Activated naive CD4-positive, alpha-beta T cell treated with anti-CD3 and anti-CD28 coated beads, Interleukin-2, amount 50 U/mL, for 24 hours (primary cell): Measurements from ENCODE around the gene ZNF436.
A peak's percentile ranks its signal among the peaks of the same experiment; 100 is the strongest.

Experiments used
- H3K27ac Mint-ChIP-seq: one replicate; pipeline ENCODE4 v1.8.0; 2021; ENCODE audit warnings: mild to moderate bottlenecking, mixed read lengths
- H3K27me3 Mint-ChIP-seq: one replicate; pipeline ENCODE4 v1.8.0; 2021; ENCODE audit warnings: mixed read lengths
- H3K36me3 Mint-ChIP-seq: one replicate; pipeline ENCODE4 v1.8.0; 2021; ENCODE audit warnings: mixed read lengths
- H3K4me1 Mint-ChIP-seq: one replicate; pipeline ENCODE4 v1.8.0; 2021; ENCODE audit warnings: mixed read lengths
- H3K4me3 Mint-ChIP-seq: one replicate; pipeline ENCODE4 v1.8.0; 2021; ENCODE audit warnings: mild to moderate bottlenecking, mixed read lengths
- H3K9me3 Mint-ChIP-seq: one replicate; pipeline ENCODE4 v1.8.0; 2021; ENCODE audit warnings: mixed read lengths

The ZNF436 gene

DNA sequence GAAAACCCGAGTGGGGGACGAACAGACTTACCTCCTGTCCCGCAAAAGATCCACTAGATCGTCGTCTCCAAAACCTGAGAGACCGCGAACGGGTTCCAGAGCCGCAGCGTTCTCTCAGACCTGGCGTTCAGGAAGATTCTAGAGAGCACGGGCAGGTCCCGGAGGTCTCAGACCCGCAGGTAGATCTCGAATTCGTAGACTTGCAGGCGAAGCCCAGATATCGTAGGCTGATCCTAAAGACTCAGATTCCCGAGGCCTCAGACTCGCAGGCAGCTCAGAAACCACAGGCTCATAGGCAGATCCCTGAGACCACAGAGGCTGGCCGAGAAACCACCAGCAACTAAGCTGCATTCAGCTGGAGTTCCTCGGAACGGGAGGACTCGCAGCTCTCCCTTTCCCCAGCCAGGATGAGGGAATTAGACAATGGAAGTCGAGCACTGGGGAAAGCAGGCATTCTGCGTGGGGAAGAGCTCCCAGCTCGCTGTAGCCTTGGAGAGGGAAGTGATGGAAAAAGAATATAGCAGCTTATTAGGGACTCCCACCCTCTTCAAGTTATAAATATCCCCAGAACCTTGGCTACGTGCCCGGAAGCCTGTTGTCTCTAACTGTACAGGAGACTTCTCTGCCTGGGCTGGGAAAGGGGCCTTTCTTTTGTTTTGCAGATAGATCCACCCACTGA is at the start of gene ZNF436:
TSS of gene ZNF436 (minus strand) at position 502 of the 679 bp plus-strand sequence. CDS start 1,831 bp downstream, outside the sequence.
- H3K36me3 Mint-ChIP-seq = peaks cover 7% of the 10 kb centered on the region
- peaks cover 34% of the 10 kb centered on the region for H3K4me1 Mint-ChIP-seq
- H3K27me3 Mint-ChIP-seq = no peaks in the 10 kb centered on the region
- peak within 1 kb of the TSS; percentile 96 for H3K27ac Mint-ChIP-seq
- no peaks in the 10 kb centered on the region for H3K9me3 Mint-ChIP-seq
- peak within 1 kb of the TSS; percentile 95 for H3K4me3 Mint-ChIP-seq

DNA sequence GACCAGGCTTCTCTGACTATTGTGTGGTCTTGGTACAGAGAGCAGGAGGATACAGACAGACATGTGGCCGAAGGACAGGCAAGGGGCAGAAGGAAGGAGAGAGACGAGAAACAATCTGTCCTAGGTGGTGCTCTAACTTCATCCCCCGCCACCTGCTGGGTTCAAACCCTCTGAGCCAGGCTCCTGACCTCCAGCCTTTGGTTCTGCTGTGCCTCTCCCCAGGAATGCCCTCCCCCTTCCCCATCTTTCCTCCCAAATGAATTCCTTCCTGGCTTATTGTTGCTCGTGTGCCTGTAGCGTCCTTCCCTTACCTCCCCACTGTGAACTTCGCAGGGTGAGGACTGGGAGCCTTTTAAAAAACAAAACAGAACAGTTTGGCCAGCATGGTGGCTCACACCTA is 49.5 kb upstream of the ZNF436 start:
- Mint-ChIP-seq H3K4me3 (no peak overlapping the region), H3K27me3 (no peaks in the 10 kb centered on the region), H3K9me3 (no peaks in the 10 kb centered on the region), H3K4me1 (peaks cover 32% of the 10 kb centered on the region), H3K27ac (no peak overlapping the region), H3K36me3 (no peaks in the 10 kb centered on the region)

DNA sequence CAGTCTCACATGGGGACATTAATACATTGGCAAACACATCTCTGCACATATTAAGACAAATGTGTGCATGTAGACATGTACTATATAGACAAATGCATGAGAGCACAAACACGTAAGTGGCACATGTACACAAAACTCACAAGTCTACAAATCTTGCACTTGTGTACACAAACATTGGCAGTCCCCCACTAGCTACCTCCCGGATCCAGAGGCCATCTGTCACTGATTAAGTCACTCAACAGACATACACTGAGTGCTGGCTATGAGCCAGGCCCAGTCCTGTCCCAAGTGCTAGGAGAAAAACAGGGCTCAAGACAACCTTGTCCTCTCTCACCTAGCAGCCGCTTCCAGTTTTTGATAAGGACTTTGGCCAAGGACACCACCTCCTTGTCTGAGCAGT is 47.9 kb upstream of the ZNF436 start:
- no peaks in the 10 kb centered on the region for H3K27me3 Mint-ChIP-seq
- H3K36me3 Mint-ChIP-seq = no peaks in the 10 kb centered on the region
- no peaks in the 10 kb centered on the region for H3K9me3 Mint-ChIP-seq
- H3K4me1 Mint-ChIP-seq = peaks cover 19% of the 10 kb centered on the region
- H3K27ac Mint-ChIP-seq = no peak overlapping the region
- no peak overlapping the region for H3K4me3 Mint-ChIP-seq

DNA sequence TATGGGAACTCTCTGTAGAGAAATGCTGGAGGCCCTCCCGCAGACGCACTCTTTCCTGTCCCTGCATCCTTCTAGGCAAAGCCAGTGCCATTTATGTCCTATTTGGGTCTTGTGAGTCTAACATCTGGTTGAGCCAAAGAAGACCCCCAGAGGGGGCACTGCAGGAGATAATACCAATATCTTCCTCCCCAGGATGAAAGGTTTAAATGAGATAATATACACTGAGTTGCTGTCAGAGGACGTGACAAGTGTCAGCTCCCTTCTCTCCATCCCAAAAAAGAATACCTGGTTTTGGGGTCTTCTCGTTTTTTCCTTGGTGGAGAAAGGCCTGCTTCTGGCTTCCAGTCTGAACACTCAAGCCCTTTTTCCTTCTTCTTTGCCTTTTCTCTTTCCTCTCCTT is 47.3 kb upstream of the ZNF436 start:
- no peaks in the 10 kb centered on the region for H3K27me3 Mint-ChIP-seq
- no peaks in the 10 kb centered on the region for H3K9me3 Mint-ChIP-seq
- peaks cover 13% of the 10 kb centered on the region for H3K4me1 Mint-ChIP-seq
- H3K36me3 Mint-ChIP-seq = no peaks in the 10 kb centered on the region
- no peak overlapping the region for H3K4me3 Mint-ChIP-seq
- H3K27ac Mint-ChIP-seq = no peak overlapping the region

DNA sequence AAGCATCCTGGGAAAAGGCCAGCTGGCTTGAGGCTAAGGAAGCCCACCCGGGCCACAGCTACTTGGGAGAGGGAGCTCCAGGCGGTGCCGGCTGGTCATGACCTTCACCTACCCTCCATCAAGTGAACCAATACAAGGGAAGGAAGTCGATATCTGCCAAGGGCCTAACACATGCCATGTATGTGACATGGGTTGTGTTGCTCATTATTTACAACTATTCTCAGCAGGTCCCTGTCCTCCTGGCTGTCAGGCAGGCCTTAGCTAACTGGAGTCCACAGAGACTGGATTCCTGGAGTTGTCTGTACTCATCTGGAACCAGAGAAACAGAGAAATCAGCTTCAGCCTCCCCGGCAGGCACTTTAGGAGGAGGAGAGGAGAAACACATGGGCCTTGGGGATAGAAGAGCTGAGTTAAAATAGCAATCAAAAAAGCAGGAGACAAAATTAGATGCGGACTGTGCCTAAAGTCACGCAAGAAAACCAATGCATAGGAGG is 39.2 kb upstream of the ZNF436 start:
- no peaks in the 10 kb centered on the region for H3K27me3 Mint-ChIP-seq
- no peak overlapping the region for H3K27ac Mint-ChIP-seq
- peaks cover 6% of the 10 kb centered on the region for H3K4me1 Mint-ChIP-seq
- no peaks in the 10 kb centered on the region for H3K9me3 Mint-ChIP-seq
- no peaks in the 10 kb centered on the region for H3K36me3 Mint-ChIP-seq
- H3K4me3 Mint-ChIP-seq = no peak overlapping the region

DNA sequence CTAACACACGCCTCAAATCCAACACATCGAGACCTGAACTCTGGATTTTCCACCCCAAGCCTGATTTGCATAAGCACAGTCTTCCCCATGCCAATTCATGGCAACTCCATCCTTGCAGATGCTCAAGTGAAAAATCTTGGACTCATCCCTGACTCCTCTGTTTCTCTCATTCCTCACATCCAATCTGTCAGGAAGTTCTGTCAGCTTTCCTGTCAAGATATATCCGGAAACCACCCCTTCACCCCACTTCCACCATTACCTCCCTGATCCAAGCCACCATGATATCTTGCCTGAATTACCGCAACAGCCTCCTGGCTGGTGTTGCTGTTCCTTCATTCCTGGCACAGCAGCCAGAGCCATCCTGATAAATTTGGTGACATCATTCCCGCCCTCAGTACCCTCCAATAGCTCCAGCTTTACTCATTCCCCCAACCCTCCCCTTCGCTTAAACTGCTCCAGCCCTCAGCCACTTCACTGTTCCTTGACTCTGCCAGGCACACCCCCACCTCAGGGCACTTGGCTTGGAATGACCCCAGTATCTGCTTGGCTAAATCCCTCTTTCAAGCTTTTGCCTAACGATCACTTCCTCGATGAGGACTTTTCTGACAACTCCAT is 37.5 kb upstream of the ZNF436 start:
- peaks cover 3% of the 10 kb centered on the region for H3K36me3 Mint-ChIP-seq
- no peak overlapping the region for H3K4me3 Mint-ChIP-seq
- H3K4me1 Mint-ChIP-seq = peaks cover 8% of the 10 kb centered on the region
- H3K27me3 Mint-ChIP-seq = no peaks in the 10 kb centered on the region
- no peak overlapping the region for H3K27ac Mint-ChIP-seq
- no peaks in the 10 kb centered on the region for H3K9me3 Mint-ChIP-seq

DNA sequence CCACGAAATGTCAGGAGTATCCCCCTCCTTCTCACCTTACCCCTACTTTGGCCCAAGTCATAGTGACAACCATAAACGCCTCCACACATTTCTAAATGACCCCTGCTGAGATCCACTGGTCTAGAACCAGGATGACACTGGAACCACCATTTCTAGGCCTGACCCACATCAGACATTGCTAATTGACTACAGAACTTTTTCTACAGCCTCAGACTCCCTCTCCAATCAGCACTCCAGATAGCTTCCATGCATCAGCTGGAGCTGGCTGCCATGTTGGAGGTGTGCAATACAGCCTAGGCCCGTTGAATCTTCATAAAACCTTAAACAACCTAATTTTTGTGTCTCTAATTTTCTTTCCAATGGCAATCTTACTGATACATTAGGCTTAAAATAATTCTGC is 36.3 kb upstream of the ZNF436 start:
- H3K4me3 Mint-ChIP-seq = no peak overlapping the region
- peaks cover 8% of the 10 kb centered on the region for H3K4me1 Mint-ChIP-seq
- H3K36me3 Mint-ChIP-seq = peaks cover 3% of the 10 kb centered on the region
- H3K27me3 Mint-ChIP-seq = no peaks in the 10 kb centered on the region
- H3K27ac Mint-ChIP-seq = no peak overlapping the region
- no peaks in the 10 kb centered on the region for H3K9me3 Mint-ChIP-seq

DNA sequence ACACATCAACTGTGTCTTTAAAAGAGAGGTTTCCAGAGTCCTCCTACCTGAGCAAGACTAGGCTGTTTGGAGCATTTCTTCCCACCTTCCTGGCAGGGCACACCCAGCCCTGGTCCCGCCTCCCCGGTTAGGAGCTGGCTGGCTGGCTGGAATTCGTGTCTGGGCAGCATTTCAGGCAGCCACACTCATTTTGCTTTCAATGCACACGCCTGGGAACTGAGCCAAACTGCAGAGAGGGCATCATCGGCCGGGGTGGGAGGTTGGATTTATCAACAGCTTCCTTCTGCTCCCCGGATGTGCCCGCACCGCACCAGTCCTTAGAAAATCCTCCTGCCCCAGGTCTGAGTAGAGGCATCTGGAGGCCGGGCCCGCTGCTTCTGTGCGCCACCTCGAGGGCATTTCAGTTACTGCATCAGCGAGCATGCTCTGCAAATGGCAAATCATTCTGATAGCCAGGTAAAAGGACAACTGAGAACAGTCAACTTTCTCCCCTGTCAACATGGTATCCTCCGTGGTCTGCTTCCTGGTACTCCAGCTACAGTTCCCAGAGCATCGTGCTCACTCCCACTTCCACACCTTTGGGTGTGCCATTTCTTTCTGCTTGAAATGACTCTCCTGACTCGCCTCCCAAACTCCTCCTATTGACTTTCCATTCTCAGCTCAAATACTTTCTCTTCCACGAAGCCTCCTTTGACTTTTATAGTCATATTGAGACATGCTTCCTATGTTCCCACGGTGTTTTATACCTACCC is 34.3 kb upstream of the ZNF436 start:
- Mint-ChIP-seq H3K9me3 (no peaks in the 10 kb centered on the region), H3K27ac (no peak overlapping the region), H3K36me3 (peaks cover 3% of the 10 kb centered on the region), H3K4me1 (peaks cover 8% of the 10 kb centered on the region), H3K4me3 (no peak overlapping the region), H3K27me3 (no peaks in the 10 kb centered on the region)

DNA sequence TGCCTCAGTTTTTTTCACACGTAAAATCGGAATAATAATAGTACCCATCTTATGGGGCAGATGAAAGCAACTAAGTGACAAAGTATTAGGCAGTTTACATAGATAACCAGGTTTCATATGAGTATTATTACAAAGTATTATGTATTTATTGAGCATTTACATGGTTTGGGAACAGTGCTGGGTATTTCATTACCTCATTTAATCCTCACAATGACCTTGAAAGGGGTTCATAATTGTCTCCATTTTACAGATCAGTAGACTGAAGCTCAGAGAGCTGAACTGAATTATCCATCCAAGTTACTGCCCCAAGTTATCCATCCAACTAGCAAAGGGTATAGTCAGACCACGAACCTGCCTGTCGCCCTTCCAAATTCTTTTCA is 33.7 kb upstream of the ZNF436 start:
- Mint-ChIP-seq H3K27me3 (no peaks in the 10 kb centered on the region), H3K27ac (no peak overlapping the region), H3K36me3 (peaks cover 3% of the 10 kb centered on the region), H3K9me3 (no peaks in the 10 kb centered on the region), H3K4me3 (no peak overlapping the region), H3K4me1 (peaks cover 8% of the 10 kb centered on the region)

DNA sequence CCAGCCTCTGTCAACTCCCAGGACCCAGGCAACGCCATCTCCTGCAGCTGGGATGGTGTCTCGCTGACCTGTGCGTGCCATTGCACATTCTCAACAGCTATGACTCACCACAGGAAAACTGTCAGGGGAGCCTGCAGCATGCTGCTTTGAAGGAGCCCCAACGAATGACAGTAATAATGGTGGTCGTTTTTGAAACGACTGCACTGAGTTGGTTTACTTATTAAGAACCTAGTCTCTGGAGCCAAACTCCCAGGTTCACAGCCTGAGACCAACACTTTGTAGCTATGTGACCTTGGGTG is 33.4 kb upstream of the ZNF436 start:
- Mint-ChIP-seq H3K36me3 (peaks cover 3% of the 10 kb centered on the region), H3K4me1 (peaks cover 8% of the 10 kb centered on the region), H3K9me3 (no peaks in the 10 kb centered on the region), H3K27ac (no peak overlapping the region), H3K27me3 (no peaks in the 10 kb centered on the region), H3K4me3 (no peak overlapping the region)

DNA sequence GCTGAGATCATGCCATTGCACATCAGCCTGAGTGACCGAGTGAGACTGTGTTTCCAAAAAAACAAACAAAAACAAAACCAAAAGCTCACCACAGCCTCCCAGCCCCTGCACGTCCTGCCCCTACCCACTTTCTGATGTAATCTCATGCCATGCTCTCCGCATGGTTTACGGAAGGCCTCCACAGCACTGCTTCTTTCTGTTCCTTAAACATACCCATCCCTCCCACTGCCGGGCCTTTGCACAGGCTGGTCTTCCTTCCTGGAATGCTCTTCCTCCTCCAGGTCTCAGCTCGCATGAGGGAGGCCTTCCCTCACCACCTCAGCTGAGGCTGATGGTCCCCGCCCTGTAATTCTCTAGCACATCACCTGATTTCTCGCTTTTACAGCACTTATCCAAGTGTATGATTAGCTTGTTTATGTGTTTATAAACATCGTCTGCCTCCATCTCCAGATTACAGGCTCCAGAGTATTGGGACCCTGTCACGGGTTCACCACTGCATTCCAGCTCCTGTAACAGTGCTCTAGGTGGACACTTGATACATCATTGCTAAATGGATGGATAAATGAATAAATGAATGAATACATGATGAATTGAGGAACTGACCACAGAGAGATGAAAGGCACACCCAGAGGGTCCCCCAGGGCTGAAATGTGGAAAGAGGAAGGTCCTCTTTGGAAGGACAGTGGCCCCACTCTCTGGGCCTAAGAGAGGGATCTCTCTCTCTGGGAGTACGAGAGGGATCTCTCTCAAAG is 32.8 kb upstream of the ZNF436 start:
- peaks cover 3% of the 10 kb centered on the region for H3K36me3 Mint-ChIP-seq
- H3K27me3 Mint-ChIP-seq = no peaks in the 10 kb centered on the region
- H3K4me1 Mint-ChIP-seq = peaks cover 8% of the 10 kb centered on the region
- no peaks in the 10 kb centered on the region for H3K9me3 Mint-ChIP-seq
- H3K27ac Mint-ChIP-seq = no peak overlapping the region
- H3K4me3 Mint-ChIP-seq = no peak overlapping the region

DNA sequence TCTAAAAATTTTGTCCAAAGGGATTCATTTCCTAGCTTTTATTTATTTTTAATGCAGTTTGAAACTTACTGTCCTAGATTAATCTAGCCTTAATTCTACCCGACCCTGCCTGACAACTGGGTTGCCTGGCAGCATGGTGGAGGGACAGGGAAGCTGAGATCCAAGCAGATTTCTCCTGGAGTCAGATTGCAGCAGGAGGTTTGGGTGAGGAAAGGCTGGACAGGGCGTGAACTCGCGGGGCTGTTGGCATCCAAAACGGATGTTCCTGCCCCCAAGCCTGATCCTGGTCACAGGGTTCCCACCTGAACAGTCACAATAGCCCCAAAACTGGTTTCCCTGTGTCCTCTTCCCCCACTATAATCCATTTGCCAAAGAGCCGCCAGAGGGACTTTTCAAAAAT is 31.7 kb upstream of the ZNF436 start:
- Mint-ChIP-seq H3K36me3 (peaks cover 3% of the 10 kb centered on the region), H3K9me3 (no peaks in the 10 kb centered on the region), H3K4me1 (peaks cover 8% of the 10 kb centered on the region), H3K27ac (no peak overlapping the region), H3K4me3 (no peak overlapping the region), H3K27me3 (no peaks in the 10 kb centered on the region)

DNA sequence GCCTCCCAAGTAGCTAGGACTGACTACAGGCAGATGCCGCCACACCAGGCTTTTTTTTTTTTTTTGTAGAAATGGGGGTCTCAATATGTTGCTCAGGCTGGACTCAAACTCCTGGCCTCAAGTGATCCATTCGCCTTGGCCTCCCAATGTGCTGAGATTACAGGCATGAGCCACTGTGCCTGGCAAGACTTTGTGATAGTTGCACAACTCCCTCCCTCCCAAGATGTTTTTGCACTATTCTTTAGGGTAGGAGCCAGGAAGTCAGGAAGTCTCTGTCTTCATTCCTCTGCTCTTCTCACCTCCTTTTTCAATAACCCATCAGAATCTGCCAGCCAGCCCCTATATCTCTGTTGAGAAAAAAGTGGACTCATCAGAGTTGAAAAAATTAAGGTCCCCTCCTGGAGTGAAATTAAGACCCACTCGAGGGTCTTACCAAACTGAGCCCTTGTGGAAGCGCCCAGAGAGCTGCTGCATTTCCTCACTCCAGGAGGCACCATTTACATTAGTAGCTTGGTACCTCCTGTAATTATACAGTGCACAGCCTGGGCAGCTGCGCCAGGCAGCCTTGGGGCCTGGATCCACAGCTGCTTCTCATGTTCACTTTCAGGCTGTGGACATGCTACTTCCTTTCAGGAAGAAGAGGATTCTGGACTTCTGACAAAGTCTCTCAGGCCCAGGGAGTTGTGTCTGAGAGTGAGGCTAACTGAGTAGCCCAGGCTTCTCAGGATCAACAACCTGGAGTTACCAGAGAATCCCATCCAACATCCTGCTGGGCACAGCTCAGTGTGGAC is 30.9 kb upstream of the ZNF436 start:
- H3K4me1 Mint-ChIP-seq = peaks cover 8% of the 10 kb centered on the region
- H3K27me3 Mint-ChIP-seq = no peaks in the 10 kb centered on the region
- H3K4me3 Mint-ChIP-seq = no peak overlapping the region
- H3K27ac Mint-ChIP-seq = no peak overlapping the region
- no peaks in the 10 kb centered on the region for H3K9me3 Mint-ChIP-seq
- peaks cover 6% of the 10 kb centered on the region for H3K36me3 Mint-ChIP-seq

DNA sequence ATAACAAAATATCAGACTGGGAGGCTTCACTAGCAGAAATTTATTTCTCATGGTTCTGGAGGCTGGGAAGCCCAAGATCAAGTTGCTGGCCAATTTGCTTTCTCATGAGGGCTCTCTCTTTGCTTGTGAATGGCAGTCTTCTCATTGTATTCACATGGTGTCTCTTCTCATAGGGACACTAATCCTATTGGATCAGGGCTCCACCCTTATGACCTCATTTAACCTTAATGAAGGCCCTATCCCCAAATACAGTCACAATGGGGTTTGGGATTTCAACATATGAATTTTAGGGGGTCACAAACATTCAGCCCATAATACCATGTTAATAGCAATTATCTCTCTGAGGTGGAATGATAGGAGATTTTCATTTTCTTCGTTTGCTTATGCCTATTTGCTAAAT is 29.6 kb upstream of the ZNF436 start:
- H3K27me3 Mint-ChIP-seq = no peaks in the 10 kb centered on the region
- no peak overlapping the region for H3K27ac Mint-ChIP-seq
- peaks cover 6% of the 10 kb centered on the region for H3K4me1 Mint-ChIP-seq
- no peak overlapping the region for H3K4me3 Mint-ChIP-seq
- H3K9me3 Mint-ChIP-seq = no peaks in the 10 kb centered on the region
- peaks cover 9% of the 10 kb centered on the region for H3K36me3 Mint-ChIP-seq

DNA sequence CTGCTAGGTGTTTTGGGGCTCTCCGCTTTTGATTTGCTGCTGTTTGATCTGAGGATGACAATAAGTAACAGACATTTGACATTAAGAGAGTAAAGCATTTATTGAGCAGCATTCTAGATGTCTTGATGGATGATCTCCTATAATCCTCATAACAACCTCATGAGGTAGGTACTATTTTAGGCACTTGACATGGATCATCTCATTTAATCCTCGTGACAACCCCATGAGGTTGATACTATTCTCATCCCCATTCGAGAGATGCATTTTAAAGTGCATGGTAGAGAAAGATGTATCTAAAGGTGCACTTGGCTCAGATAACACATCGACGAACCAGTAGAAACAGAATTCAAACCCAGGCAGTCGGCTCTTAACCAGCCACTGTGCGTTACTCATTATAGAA is 28.3 kb upstream of the ZNF436 start:
- Mint-ChIP-seq H3K36me3 (peaks cover 9% of the 10 kb centered on the region), H3K9me3 (no peaks in the 10 kb centered on the region), H3K4me3 (no peak overlapping the region), H3K27me3 (no peaks in the 10 kb centered on the region), H3K4me1 (no peaks in the 10 kb centered on the region), H3K27ac (no peak overlapping the region)
